Ishikawa (cell line): Measurements from ENCODE around the gene OR10H4.

Experiments used
- CEBPB ChIP-seq: IDR thresholded peaks from 2 replicates; pipeline ENCODE4 v1.6.1; 2012
- EP300 ChIP-seq: IDR thresholded peaks from 2 replicates; pipeline ENCODE4 v1.6.1; 2012; ENCODE audit warnings: borderline replicate concordance
- NFIC ChIP-seq: IDR thresholded peaks from 2 replicates; pipeline ENCODE4 v1.6.1; 2012
- RAD21 ChIP-seq: IDR thresholded peaks from 2 replicates; pipeline ENCODE4 v1.6.1; 2012; ENCODE audit warnings: low read depth

GRCh38 chr19:15913384-15913783, 35.4 kb upstream of the OR10H4 start:
- TF ChIP-seq RAD21 (no peak), CEBPB (no peak), EP300 (no peak), NFIC (no peak)
